Regular cardiac myocyte (primary cell): Measurements from ENCODE around the gene SRSF3. TPM values are rescaled to one million over a fixed set of nuclear protein-coding genes. Genes with fewer than 3 reads are reported as not detected.

Experiments
- total RNA-seq: library from RNA; depleted of rRNA; stranded (reverse); fragments of >200 nt; gene quantifications from 2 replicates; pipeline ENCODE4 v1.2.3, GENCODE V29; 2014

SRSF3 gene
- total RNA-seq = 120 and 289 TPM in 2 replicates

GRCh38 chr6:36594029-36594815 is at the start of gene SRSF3:
Gene SRSF3, plus strand, starts transcription at chr6:36594362. Its CDS starts 2,401 bp downstream, at chr6:36596763.

DNA sequence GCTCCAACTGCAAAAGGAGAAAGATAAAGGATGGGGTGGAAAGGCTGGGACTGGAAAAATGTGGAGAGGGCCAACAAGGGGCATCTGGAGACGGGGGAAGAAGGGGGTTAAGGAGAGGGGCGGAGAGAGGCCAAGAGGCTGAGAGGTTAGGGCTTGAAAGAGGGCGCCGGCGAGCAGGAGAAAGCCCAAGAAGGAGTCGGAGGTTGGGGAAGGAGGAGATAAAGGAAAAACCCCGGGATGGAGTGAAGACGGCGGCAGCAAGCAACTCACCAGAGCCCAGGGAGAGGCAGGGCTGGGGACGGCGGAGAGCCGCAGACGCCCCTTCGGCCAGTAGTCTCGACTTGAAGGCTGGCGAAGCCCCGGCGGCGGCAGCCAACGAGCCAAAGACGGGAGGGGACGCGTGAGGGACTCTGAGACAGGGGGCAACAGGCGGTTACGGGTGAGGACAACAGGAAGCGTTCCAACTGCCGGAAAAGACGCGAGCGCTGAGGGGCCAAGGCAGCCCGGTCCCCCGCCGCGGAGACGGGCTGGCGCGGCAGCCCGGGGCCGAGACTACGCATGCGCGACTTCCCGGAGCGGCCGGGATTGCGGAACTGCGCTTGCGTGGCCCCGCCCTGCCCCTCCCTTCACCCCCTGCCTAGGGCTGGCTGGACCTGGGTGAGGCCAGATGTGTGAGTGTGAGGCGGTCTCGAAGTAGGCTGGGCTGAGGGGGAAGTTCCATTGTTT is 47.1 kb upstream of the SRSF3 start, which contains the start of gene STK38:
TSS of gene STK38 (minus strand) at position 560 of the 726 bp plus-strand sequence. CDS start 7,277 bp downstream, outside the sequence.

Other genes starting within 250 kb of the SRSF3 start
- gene ETV7, start 206.7 kb upstream of the SRSF3 start, total RNA-seq = 0.38 and 2.0 TPM in 2 replicates
- gene PXT1, start 151.5 kb upstream of the SRSF3 start, total RNA-seq = under 0.01 TPM in 2 replicates
- gene KCTD20, start 151.4 kb upstream of the SRSF3 start, total RNA-seq = 90.1 and 162 TPM in 2 replicates
- 17.2 and 21.3 TPM in 2 replicates for gene STK38, start 46.9 kb upstream of the SRSF3 start, total RNA-seq
- gene CDKN1A, start 84.4 kb downstream of the SRSF3 start, total RNA-seq = 230 and 557 TPM in 2 replicates
- under 0.01 TPM in 2 replicates for gene RAB44, start 103.5 kb downstream of the SRSF3 start, total RNA-seq
- gene CPNE5, start 245.1 kb downstream of the SRSF3 start, total RNA-seq = under 0.01 TPM in 1 of 2 replicates, not detected in the other